ENCODE data around the gene PPP1R12C.

DNA sequence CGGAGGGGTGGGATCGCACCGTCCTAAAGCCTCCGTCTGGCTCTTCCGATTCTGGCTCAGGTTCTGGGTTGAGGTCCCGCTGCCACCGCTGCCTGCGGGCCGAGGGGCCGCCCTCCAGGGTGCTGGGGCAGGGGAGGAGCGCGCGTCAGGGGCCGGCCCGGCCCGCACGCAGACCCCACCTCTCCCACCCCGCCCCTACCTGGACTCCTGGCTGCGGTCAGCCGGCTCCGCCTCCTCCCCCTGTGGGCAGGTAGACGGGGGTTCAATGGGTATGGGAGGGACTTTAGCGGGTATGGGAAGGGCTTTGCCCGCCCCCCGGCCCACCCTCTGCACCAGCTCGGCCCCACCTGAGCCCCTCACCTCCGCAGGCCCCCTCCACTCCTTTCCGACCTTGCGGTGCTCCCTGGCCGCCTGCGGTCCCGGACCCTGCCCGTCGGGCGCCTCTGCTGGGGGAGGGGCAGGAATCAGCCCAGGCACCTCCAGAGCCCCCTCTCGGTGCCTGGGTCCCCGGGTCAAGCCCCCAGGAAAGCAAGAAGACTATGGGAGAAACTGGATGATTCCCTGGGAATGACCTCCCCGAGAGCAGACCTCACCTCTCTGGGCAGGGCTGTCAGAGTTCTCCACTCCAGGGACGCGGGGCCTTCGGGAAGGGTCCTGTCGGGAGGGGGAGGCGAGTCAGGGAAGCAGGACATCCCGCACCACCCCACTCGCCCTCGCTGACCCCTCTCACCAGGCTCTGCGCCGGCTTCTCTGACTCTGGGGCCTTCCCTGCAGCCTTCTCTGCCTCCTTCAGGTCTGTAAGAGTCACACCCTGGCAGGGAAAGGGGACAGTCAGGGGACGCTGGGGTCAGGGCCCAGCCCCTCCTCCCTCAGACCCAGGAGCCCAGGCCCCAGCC is 24.8 kb downstream of the PPP1R12C start:
- TF ChIP-seq, protein P1, sequence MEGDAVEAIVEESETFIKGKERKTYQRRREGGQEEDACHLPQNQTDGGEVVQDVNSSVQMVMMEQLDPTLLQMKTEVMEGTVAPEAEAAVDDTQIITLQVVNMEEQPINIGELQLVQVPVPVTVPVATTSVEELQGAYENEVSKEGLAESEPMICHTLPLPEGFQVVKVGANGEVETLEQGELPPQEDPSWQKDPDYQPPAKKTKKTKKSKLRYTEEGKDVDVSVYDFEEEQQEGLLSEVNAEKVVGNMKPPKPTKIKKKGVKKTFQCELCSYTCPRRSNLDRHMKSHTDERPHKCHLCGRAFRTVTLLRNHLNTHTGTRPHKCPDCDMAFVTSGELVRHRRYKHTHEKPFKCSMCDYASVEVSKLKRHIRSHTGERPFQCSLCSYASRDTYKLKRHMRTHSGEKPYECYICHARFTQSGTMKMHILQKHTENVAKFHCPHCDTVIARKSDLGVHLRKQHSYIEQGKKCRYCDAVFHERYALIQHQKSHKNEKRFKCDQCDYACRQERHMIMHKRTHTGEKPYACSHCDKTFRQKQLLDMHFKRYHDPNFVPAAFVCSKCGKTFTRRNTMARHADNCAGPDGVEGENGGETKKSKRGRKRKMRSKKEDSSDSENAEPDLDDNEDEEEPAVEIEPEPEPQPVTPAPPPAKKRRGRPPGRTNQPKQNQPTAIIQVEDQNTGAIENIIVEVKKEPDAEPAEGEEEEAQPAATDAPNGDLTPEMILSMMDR (conservative IDR thresholded peaks at IDR 0.05) = no peak
- TF ChIP-seq ZFX (IDR thresholded peaks at IDR 0.05) = no peak
